IMR-90 (cell line): ENCODE results near the gene TRIM74. TPM values are rescaled to one million over a fixed set of nuclear protein-coding genes. Genes with fewer than 3 reads are reported as not detected.
"Not testable (repeated sequence)": the region's sequence is repeated elsewhere in the genome, so short reads cannot be mapped to it uniquely, and the experiment has no call there.

ENCODE experiments used
- ATAC-seq: fragments of 200-7000 bp; cut with Tn5 transposase; 2 replicates; pipeline ENCODE4 v1.9.1; 2020; ENCODE audit warnings: low read depth, mild to moderate bottlenecking, moderate library complexity
- BruUV-seq: library from RNA; stranded (reverse); fragments of 400-500 nt; replicated peaks from 2 replicates; lab custom pipeline; 2021; lab: Mats Ljungman, UMichigan
- CTCF ChIA-PET: fragments of 300-600 bp; formaldehyde crosslinking; extraction: SDS; loops from one replicate; lab custom pipeline; 2021; ENCODE audit warnings: antibody characterized with exemption; lab: Yijun Ruan, JAX
- POLR2A ChIA-PET: fragments of 300-600 bp; sonication (Branson Sonifier 250); formaldehyde crosslinking; loops from one replicate; lab custom pipeline; 2022; ENCODE audit warnings: antibody characterized with exemption; ENCODE audit not compliant: unreplicated experiment; lab: Charles Lee
- DNase-seq: peaks from one replicate; pipeline ENCODE4 v3.0.0; 2013
- H2AFZ ChIP-seq: replicated peaks from 2 replicates; pipeline ENCODE3; 2013; ENCODE audit warnings: low read length, mild to moderate bottlenecking; ENCODE audit not compliant: poor library complexity
- H2AK5ac ChIP-seq: 2 replicates; pipeline ENCODE4 v1.6.1; 2013; ENCODE audit warnings: low read depth, low read length, inconsistent platforms
- H2AK9ac ChIP-seq: replicated peaks from 2 replicates; pipeline ENCODE3; 2013; ENCODE audit warnings: mild to moderate bottlenecking, low read depth, low read length, moderate library complexity; ENCODE audit not compliant: poor library complexity
- H2BK120ac ChIP-seq: 2 replicates; pipeline ENCODE4 v1.6.1; 2013; ENCODE audit warnings: low read depth, low read length, inconsistent platforms
- H2BK15ac ChIP-seq: 3 replicates; pipeline ENCODE4 v1.6.1; 2013; ENCODE audit warnings: low read depth, low read length, inconsistent platforms
- H2BK20ac ChIP-seq: 2 replicates; pipeline ENCODE4 v1.6.1; 2013; ENCODE audit warnings: low read depth, mild to moderate bottlenecking, inconsistent platforms, low read length, moderate library complexity
- H2BK5ac ChIP-seq: 2 replicates; pipeline ENCODE4 v1.6.1; 2013; ENCODE audit warnings: mild to moderate bottlenecking, low read depth, low read length, inconsistent platforms; ENCODE audit not compliant: poor library complexity, severe bottlenecking
- H3K14ac ChIP-seq: replicated peaks from 2 replicates; pipeline ENCODE4 v1.6.1; 2013; ENCODE audit warnings: low read depth, low read length, inconsistent platforms
- H3K18ac ChIP-seq: 2 replicates; pipeline ENCODE4 v1.6.1; 2013; ENCODE audit warnings: low read depth, low read length, control low read depth
- H3K23ac ChIP-seq: 2 replicates; pipeline ENCODE4 v1.6.1; 2013; ENCODE audit warnings: low read depth, low read length, inconsistent platforms
- H3K27ac ChIP-seq: 2 replicates; pipeline ENCODE4 v1.5.1; 2013; ENCODE audit warnings: mild to moderate bottlenecking, control low read depth, low read length; ENCODE audit not compliant: insufficient read depth
- H3K27me3 ChIP-seq: 2 replicates; pipeline ENCODE4 v1.6.1; 2013; ENCODE audit warnings: low read length; ENCODE audit not compliant: control insufficient read depth, insufficient read depth
- H3K36me3 ChIP-seq: 2 replicates; pipeline ENCODE4 v1.6.1; 2013; ENCODE audit warnings: low read length, mixed read lengths; ENCODE audit not compliant: control insufficient read depth, insufficient read depth
- H3K4ac ChIP-seq: 2 replicates; pipeline ENCODE4 v1.6.1; 2013; ENCODE audit warnings: low read depth, low read length, inconsistent platforms
- H3K4me1 ChIP-seq: 2 replicates; pipeline ENCODE4 v1.6.1; 2013; ENCODE audit warnings: low read length, mixed read lengths; ENCODE audit not compliant: control insufficient read depth, insufficient read depth
- H3K4me2 ChIP-seq: 2 replicates; pipeline ENCODE4 v1.6.1; 2013; ENCODE audit warnings: low read depth, mild to moderate bottlenecking, control low read depth, low read length, moderate library complexity
- H3K4me3 ChIP-seq: 2 replicates; pipeline ENCODE4 v1.5.1; 2013; ENCODE audit warnings: low read depth, mild to moderate bottlenecking, control low read depth, low read length, moderate library complexity; ENCODE audit not compliant: insufficient read depth
- H3K56ac ChIP-seq: 2 replicates; pipeline ENCODE4 v1.6.1; 2013; ENCODE audit warnings: low read length, inconsistent platforms; ENCODE audit not compliant: insufficient read depth; ENCODE audit errors: extremely low read depth
- H3K79me1 ChIP-seq, 2 experiments: 2 replicates each; pipeline ENCODE4 v1.6.1; 2013; ENCODE audit warnings: low read length in 2 of 2, inconsistent platforms in 1 of 2, low read depth in 1 of 2
- H3K9ac ChIP-seq: 2 replicates; pipeline ENCODE4 v1.6.1; 2013; ENCODE audit warnings: low read depth, low read length, control low read depth
- H3K9me1 ChIP-seq: 2 replicates; pipeline ENCODE4 v1.6.1; 2013; ENCODE audit warnings: low read length, inconsistent platforms; ENCODE audit not compliant: insufficient read depth
- H3K9me3 ChIP-seq: 2 replicates; pipeline ENCODE4 v1.6.1; 2013; ENCODE audit warnings: low read length; ENCODE audit not compliant: control insufficient read depth, insufficient read depth
- H4K20me1 ChIP-seq: 2 replicates; pipeline ENCODE4 v1.6.1; 2013; ENCODE audit warnings: low read length, inconsistent platforms; ENCODE audit not compliant: insufficient read depth
- H4K5ac ChIP-seq: 2 replicates; pipeline ENCODE4 v1.6.1; 2013; ENCODE audit warnings: mild to moderate bottlenecking, low read depth, low read length, control low read depth
- H4K8ac ChIP-seq, 2 experiments: 2 replicates each; pipeline ENCODE4 v1.6.1; 2013; ENCODE audit warnings: low read depth in 2 of 2, low read length in 2 of 2, control low read depth in 1 of 2, inconsistent platforms in 1 of 2
- H4K91ac ChIP-seq: 2 replicates; pipeline ENCODE4 v1.6.1; 2013; ENCODE audit warnings: low read depth, low read length, inconsistent platforms; ENCODE audit not compliant: insufficient read depth
- WGBS, 2 experiments: methylation state at CpG; one replicate each; pipeline versions ENCODE4 v1.1.5 to v1.1.7; 2013; ENCODE audit warnings: missing lambda C conversion rate in 2 of 2; ENCODE audit not compliant: insufficient read length in 1 of 2; ENCODE audit errors: extremely low coverage in 2 of 2; 5-methylcytosine and 5-hydroxymethylcytosine counted together
- dilution Hi-C: fragments of 300-500 bp; cut with HindIII; formaldehyde crosslinking; loops from one replicate; pipeline ENCODE4 v1.14.3; 2018; ENCODE audit warnings: low sequenced_read_pairs; ENCODE audit not compliant: unreplicated experiment
- in situ Hi-C: fragments of 300-500 bp; cut with MboI; formaldehyde crosslinking; loops from 3 replicates; pipeline ENCODE4 v1.14.3; 2019; ENCODE audit warnings: low sequenced_read_pairs, inconsistent platforms, mixed read lengths
- intact Hi-C: fragments of 100-400 bp; cut with micrococcal nuclease; formaldehyde crosslinking; loops from 2 replicates; pipeline ENCODE4 v1.10.0; 2022
- polyA plus RNA-seq, 3 experiments: library from polyadenylated mRNA; depleted of rRNA; stranded (reverse); fragments of >200 nt; gene quantifications; 2 replicates each; pipeline ENCODE4 v1.2.3, GENCODE V29; 2012; ENCODE audit warnings: low replicate concordance in 1 of 3
- total RNA-seq: library from RNA; depleted of rRNA; stranded (reverse); fragments of >200 nt; gene quantifications from 2 replicates; pipeline ENCODE4 v1.2.3, GENCODE V29; 2012

TRIM74 gene
- total and polyA plus RNA-seq, 2 of the 4 experiments (the other 2 are of a cell fraction), result 0.17 TPM; not detected in 1

- H4K8ac ChIP-seq, H3K9ac ChIP-seq, H3K27me3 ChIP-seq, intact Hi-C loops, BruUV-seq, H3K27ac ChIP-seq, H2BK15ac ChIP-seq, H2AK5ac ChIP-seq, H4K20me1 ChIP-seq, H2BK20ac ChIP-seq, H2BK5ac ChIP-seq, H3K23ac ChIP-seq, DNase-seq, H3K14ac ChIP-seq, H3K79me1 ChIP-seq, POLR2A ChIA-PET, ATAC-seq, H4K91ac ChIP-seq, CTCF ChIA-PET, H3K18ac ChIP-seq, H3K36me3 ChIP-seq, H3K4me1 ChIP-seq, H2AFZ ChIP-seq, H2AK9ac ChIP-seq, H3K4ac ChIP-seq, H3K56ac ChIP-seq, H3K4me2 ChIP-seq, H3K4me3 ChIP-seq, H2BK120ac ChIP-seq, H3K9me3 ChIP-seq, dilution Hi-C loops, H4K5ac ChIP-seq, H3K9me1 ChIP-seq, in situ Hi-C loops: not testable (repeated sequence)
- no CpG with 5 or more reads among the region's 9 CpGs for WGBS, 2 experiments
These were observed 8.0 kb downstream of the TRIM74 start for GRCh38 chr7:72961346-72961650.

GRCh38 chr7:72960626-72961345, 8.5 kb downstream of the TRIM74 start:
- H3K4ac ChIP-seq, H2BK15ac ChIP-seq, H3K4me2 ChIP-seq, H2BK120ac ChIP-seq, H3K9me3 ChIP-seq, intact Hi-C loops, POLR2A ChIA-PET, H3K4me1 ChIP-seq, H4K91ac ChIP-seq, H3K36me3 ChIP-seq, H3K18ac ChIP-seq, H2BK5ac ChIP-seq, H3K9me1 ChIP-seq, CTCF ChIA-PET, H3K9ac ChIP-seq, H3K79me1 ChIP-seq, H3K23ac ChIP-seq, H4K20me1 ChIP-seq, H2AFZ ChIP-seq, dilution Hi-C loops, H3K56ac ChIP-seq, H4K8ac ChIP-seq, in situ Hi-C loops, H2AK5ac ChIP-seq, H4K5ac ChIP-seq, H3K27me3 ChIP-seq, BruUV-seq, H3K4me3 ChIP-seq, H2BK20ac ChIP-seq, ATAC-seq, H3K27ac ChIP-seq, H2AK9ac ChIP-seq, DNase-seq, H3K14ac ChIP-seq: not testable (repeated sequence)
- no CpG with 5 or more reads among the region's 20 CpGs for WGBS, 2 experiments
